Common myeloid progenitor, CD34-positive (primary cell): ENCODE measurements around the gene SRM.
A peak's percentile ranks its signal among the peaks of the same experiment; 100 is the strongest.
"Not testable (repeated sequence)": the region's sequence is repeated elsewhere in the genome, so short reads cannot be mapped to it uniquely, and the experiment has no call there.

ENCODE experiments used
- CTCF ChIA-PET: fragments of 350-600 bp; sonication (Branson Sonifier 250); formaldehyde crosslinking; loops from one replicate; lab custom pipeline; 2021; ENCODE audit warnings: antibody characterized with exemption; lab: Charles Lee
- POLR2A ChIA-PET: fragments of 350-600 bp; sonication (Branson Sonifier 250); formaldehyde crosslinking; loops from one replicate; lab custom pipeline; 2021; ENCODE audit warnings: antibody characterized with exemption; lab: Charles Lee
- DNase-seq, 3 donors: peaks; one replicate each; pipeline versions ENCODE4 v3.0.0 to v3.0.0-alpha.2; 2013
- H3K27ac ChIP-seq, 2 experiments: 1 replicate in 1 of 2; 2 replicates in 1 of 2; pipeline ENCODE4 v1.7.0; 2013; ENCODE audit warnings: inconsistent platforms in 2 of 2, low read length in 2 of 2, mild to moderate bottlenecking in 2 of 2, low read depth in 1 of 2, moderate library complexity in 1 of 2; ENCODE audit not compliant: severe bottlenecking in 2 of 2, insufficient read depth in 1 of 2, poor library complexity in 1 of 2
- H3K27me3 ChIP-seq, 5 experiments: replicated peaks in 2 of 5; 1 replicate in 3 of 5; 2 replicates in 2 of 5; pipeline versions ENCODE4 v1.6.1 to v1.7.0; 2013; ENCODE audit warnings: low read length in 4 of 5, mild to moderate bottlenecking in 2 of 5, moderate library complexity in 2 of 5, inconsistent platforms in 1 of 5; ENCODE audit not compliant: insufficient read depth in 5 of 5, control insufficient read depth in 4 of 5
- H3K36me3 ChIP-seq, 4 experiments: 1 replicate in 2 of 4; 2 replicates in 2 of 4; pipeline versions ENCODE4 v1.6.1 to v1.7.0; 2013; ENCODE audit warnings: low read length in 3 of 4, control low read depth in 1 of 4, mild to moderate bottlenecking in 1 of 4; ENCODE audit not compliant: control insufficient read depth in 4 of 4, insufficient read depth in 4 of 4
- H3K4me1 ChIP-seq, 4 experiments: 1 replicate in 3 of 4; 2 replicates in 1 of 4; pipeline versions ENCODE4 v1.6.1 to v1.7.1; 2013; ENCODE audit warnings: low read length in 3 of 4, mild to moderate bottlenecking in 3 of 4, control low read depth in 1 of 4, inconsistent platforms in 1 of 4, moderate library complexity in 1 of 4; ENCODE audit not compliant: control insufficient read depth in 4 of 4, insufficient read depth in 4 of 4; ENCODE audit errors: control extremely low read depth in 1 of 4
- H3K4me3 ChIP-seq, 7 experiments: 1 replicate in 4 of 7; 2 replicates in 3 of 7; pipeline versions ENCODE4 v1.5.1 to v1.7.0; 2013; ENCODE audit warnings: mild to moderate bottlenecking in 7 of 7, low read length in 6 of 7, moderate library complexity in 6 of 7, inconsistent platforms in 2 of 7, low read depth in 2 of 7, control low read depth in 1 of 7; ENCODE audit not compliant: insufficient read depth in 4 of 7, control insufficient read depth in 1 of 7; ENCODE audit errors: extremely low read depth in 1 of 7
- H3K9me3 ChIP-seq, 5 experiments: 1 replicate in 4 of 5; 2 replicates in 1 of 5; pipeline versions ENCODE4 v1.6.1 to v1.7.1; 2013; ENCODE audit warnings: low read length in 4 of 5, mild to moderate bottlenecking in 2 of 5, inconsistent platforms in 1 of 5, low read depth in 1 of 5, moderate library complexity in 1 of 5; ENCODE audit not compliant: control insufficient read depth in 4 of 5, insufficient read depth in 2 of 5; ENCODE audit errors: control extremely low read depth in 1 of 5
- WGBS: methylation state at CpG from one replicate; pipeline ENCODE4 v1.1.5; 2013; ENCODE audit not compliant: insufficient coverage; 5-methylcytosine and 5-hydroxymethylcytosine counted together

SRM gene

GRCh38 chr1:11053758-11054137 is 6.1 kb downstream of the SRM start:
- peaks cover 0 to 10% (median 0%) of the 10 kb centered on the region in 5 experiments for H3K27me3 ChIP-seq
- peaks cover 3 to 38% (median 18%) of the 10 kb centered on the region in 4 experiments for H3K36me3 ChIP-seq
- WGBS = 79% methylated on average over 9 of the region's 10 CpGs
- no peak overlapping the region for H3K27ac ChIP-seq
- peak in 2 of 3 donors; percentile 22 to 29 for DNase-seq
- H3K4me1 ChIP-seq = peaks cover 0 to 6% (median 4%) of the 10 kb centered on the region in 4 experiments
- no peak overlapping the region for H3K4me3 ChIP-seq
- POLR2A ChIA-PET = no interaction called here
- no peaks in the 10 kb centered on the region for H3K9me3 ChIP-seq
- CTCF ChIA-PET = interaction anchor here (2.1 kb wide), 1 partner anchor 22 kb away, joined by 4 read pairs; no protein-coding TSS in a partner anchor

- peaks cover 3 to 38% (median 18%) of the 10 kb centered on the region in 4 experiments for H3K36me3 ChIP-seq
- ChIA-PET CTCF (interaction anchor here (0.7 to 2.1 kb wide), 2 partner anchors 15 to 22 kb away, joined by 4 read pairs; no protein-coding TSS in a partner anchor), POLR2A (no interaction called here)
- peaks cover 0 to 10% (median 0%) of the 10 kb centered on the region in 5 experiments for H3K27me3 ChIP-seq
- H3K4me3 ChIP-seq = no peak overlapping the region
- no peaks in the 10 kb centered on the region for H3K9me3 ChIP-seq
- H3K27ac ChIP-seq = no peak overlapping the region
- WGBS = 39% methylated on average over 27 of the region's 29 CpGs
- peak in 1 of 3 donors; percentile 18 for DNase-seq
- peaks cover 0 to 2% (median 0%) of the 10 kb centered on the region in 4 experiments for H3K4me1 ChIP-seq
Observed at GRCh38 chr1:11052839-11053757, 6.7 kb downstream of the SRM start.

- Histone ChIP-seq H3K4me3 (no peak overlapping the region), H3K27me3 (peaks cover 0 to 10% (median 0%) of the 10 kb centered on the region in 5 experiments), H3K27ac (no peak overlapping the region), H3K4me1 (no peaks in the 10 kb centered on the region), H3K36me3 (peaks cover 3 to 29% (median 15%) of the 10 kb centered on the region in 4 experiments), H3K9me3 (no peaks in the 10 kb centered on the region)
- CTCF ChIA-PET = interaction anchor here (0.7 to 1.3 kb wide), 3 partner anchors 14 to 73 kb away, joined by 3 to 4 read pairs (median 4); no protein-coding TSS in a partner anchor
- POLR2A ChIA-PET = interaction anchor here (0.6 to 0.9 kb wide), 2 partner anchors 8 to 10 kb away, joined by 3 read pairs; partner anchors contain the start of gene SRM
- WGBS = 66% methylated on average over 16 of the region's 19 CpGs
- DNase-seq = peak in 2 of 3 donors; percentile 22 to 29
Observed at GRCh38 chr1:11051781-11052511, 7.9 kb downstream of the SRM start.

GRCh38 chr1:11051121-11051520 is 8.7 kb downstream of the SRM start:
- not testable (repeated sequence) for H3K4me1 ChIP-seq, H3K4me3 ChIP-seq, H3K27me3 ChIP-seq, H3K9me3 ChIP-seq, DNase-seq, H3K27ac ChIP-seq
- ChIA-PET CTCF (interaction anchor here (0.9 to 1.3 kb wide), 2 partner anchors 13 to 74 kb away, joined by 3 to 4 read pairs; no protein-coding TSS in a partner anchor), POLR2A (interaction anchor here (0.6 to 0.9 kb wide), 2 partner anchors 9 to 10 kb away, joined by 3 read pairs; partner anchors contain the start of gene SRM)
- peaks cover 2 to 20% (median 8%) of the 10 kb centered on the region in 4 experiments for H3K36me3 ChIP-seq
- WGBS = 100% methylated on average over 6 of the region's 10 CpGs

- H3K4me1 ChIP-seq = no peaks in the 10 kb centered on the region
- H3K9me3 ChIP-seq = no peaks in the 10 kb centered on the region
- DNase-seq = no peak
- ChIA-PET POLR2A (no interaction called here), CTCF (interaction anchor here (1.1 to 1.3 kb wide), 2 partner anchors 9 to 10 kb away, joined by 3 to 6 read pairs; no protein-coding TSS in a partner anchor)
- H3K4me3 ChIP-seq = no peak within 1 kb of the TSS
- H3K27ac ChIP-seq = no peak within 1 kb of the TSS
- WGBS = 95% methylated on average over 27 of the region's 28 CpGs
- H3K36me3 ChIP-seq = no peaks in the 10 kb centered on the region
- no peaks in the 10 kb centered on the region for H3K27me3 ChIP-seq
Observed at GRCh38 chr1:11046625-11047365, 13.0 kb downstream of the SRM start, which contains the start of gene MASP2. Gene MASP2, minus strand, starts transcription at chr1:11047239. Its CDS starts 32 bp downstream, at chr1:11047207.

GRCh38 chr1:11046270-11046566 is 13.6 kb downstream of the SRM start:
- Histone ChIP-seq H3K4me3 (no peak overlapping the region), H3K27ac (no peak overlapping the region), H3K27me3 (no peaks in the 10 kb centered on the region), H3K9me3 (no peaks in the 10 kb centered on the region), H3K4me1 (no peaks in the 10 kb centered on the region), H3K36me3 (no peaks in the 10 kb centered on the region)
- WGBS = 97% methylated on average over 8 of the region's 8 CpGs
- CTCF ChIA-PET = interaction anchor here (1.1 to 1.3 kb wide), 2 partner anchors 9 to 11 kb away, joined by 3 to 6 read pairs; no protein-coding TSS in a partner anchor
- no peak for DNase-seq
- POLR2A ChIA-PET = no interaction called here
